A673 (cell line): Measurements from ENCODE around the gene SRRM2. TPM values are rescaled to one million over a fixed set of nuclear protein-coding genes. Genes with fewer than 3 reads are reported as not detected.

Experiments used
- BruUV-seq: library from RNA; stranded (reverse); fragments of 400-500 nt; replicated peaks from 2 replicates; lab custom pipeline; 2021; lab: Mats Ljungman, UMichigan
- CTCF ChIA-PET: fragments of 300-600 bp; sonication (Branson Sonifier 250); formaldehyde crosslinking; loops from one replicate; lab custom pipeline; 2022; ENCODE audit warnings: antibody characterized with exemption; lab: Charles Lee
- POLR2A ChIA-PET: fragments of 300-600 bp; sonication (Branson Sonifier 250); formaldehyde crosslinking; loops from one replicate; lab custom pipeline; 2022; ENCODE audit warnings: antibody characterized with exemption; ENCODE audit not compliant: low non-redundant PET; lab: Charles Lee
- DNase-seq: peaks from one replicate; pipeline ENCODE4 v3.0.0-alpha.2; 2015; ENCODE audit warnings: low spot score
- H3K27ac ChIP-seq: fragments of 200-600 bp; sonication (generic); 2 replicates; pipeline ENCODE4 v1.5.1; 2016; ENCODE audit warnings: mixed run types, low read depth, mild to moderate bottlenecking, mixed read lengths, antibody characterized with exemption, low read length; ENCODE audit not compliant: poor library complexity, severe bottlenecking
- H3K27me3 ChIP-seq: fragments of 200-600 bp; sonication (generic); replicated peaks from 2 replicates; pipeline ENCODE4 v1.6.1; 2017; ENCODE audit warnings: mixed run types, low read depth, mild to moderate bottlenecking, mixed read lengths, antibody characterized with exemption, low read length; ENCODE audit not compliant: insufficient read depth, poor library complexity
- H3K36me3 ChIP-seq: fragments of 200-600 bp; sonication (generic); 2 replicates; pipeline ENCODE4 v1.6.1; 2016; ENCODE audit warnings: mixed run types, mild to moderate bottlenecking, mixed read lengths, antibody characterized with exemption, low read length; ENCODE audit not compliant: insufficient read depth, poor library complexity, severe bottlenecking
- H3K4me1 ChIP-seq: fragments of 200-600 bp; sonication (generic); 2 replicates; pipeline ENCODE4 v1.6.1; 2017; ENCODE audit warnings: mixed run types, mild to moderate bottlenecking, mixed read lengths, antibody characterized with exemption, low read length; ENCODE audit not compliant: insufficient read depth, poor library complexity, severe bottlenecking
- H3K4me3 ChIP-seq: fragments of 200-600 bp; sonication (generic); 2 replicates; pipeline ENCODE4 v1.5.1; 2016; ENCODE audit warnings: low read depth, mixed run types, mild to moderate bottlenecking, mixed read lengths, low read length; ENCODE audit not compliant: poor library complexity, severe bottlenecking
- H3K9me3 ChIP-seq: fragments of 200-600 bp; sonication (generic); 2 replicates; pipeline ENCODE4 v1.6.1; 2016; ENCODE audit warnings: mixed run types, low read depth, mild to moderate bottlenecking, mixed read lengths, antibody characterized with exemption, low read length; ENCODE audit not compliant: poor library complexity, severe bottlenecking
- EZH2 ChIP-seq: fragments of 200-600 bp; sonication (generic); IDR thresholded peaks from 2 replicates; pipeline ENCODE4 v1.6.1; 2017; ENCODE audit warnings: borderline replicate concordance, low read depth, mild to moderate bottlenecking, mixed read lengths, antibody characterized with exemption, low read length; ENCODE audit not compliant: poor library complexity, severe bottlenecking
- intact Hi-C: fragments of 100-400 bp; cut with micrococcal nuclease; formaldehyde crosslinking; loops from one replicate; pipeline ENCODE4 v1.10.0; 2022; ENCODE audit not compliant: unreplicated experiment
- total RNA-seq: library from RNA; stranded (reverse); gene quantifications from 2 replicates; pipeline ENCODE4 v1.2.3, GENCODE V29; 2021
- TF ChIP-seq, protein P1 (sequence below): fragments of 300-800, 200-600 bp; sonication (generic); conservative IDR thresholded peaks from 2 replicates; pipeline ENCODE4 v1.5.1; 2017; ENCODE audit warnings: low read depth, mild to moderate bottlenecking, antibody characterized with exemption, low read length, moderate library complexity, mixed read lengths

SRRM2 gene
- total RNA-seq, 1 experiment from 2014 or later = 642 TPM

DNA sequence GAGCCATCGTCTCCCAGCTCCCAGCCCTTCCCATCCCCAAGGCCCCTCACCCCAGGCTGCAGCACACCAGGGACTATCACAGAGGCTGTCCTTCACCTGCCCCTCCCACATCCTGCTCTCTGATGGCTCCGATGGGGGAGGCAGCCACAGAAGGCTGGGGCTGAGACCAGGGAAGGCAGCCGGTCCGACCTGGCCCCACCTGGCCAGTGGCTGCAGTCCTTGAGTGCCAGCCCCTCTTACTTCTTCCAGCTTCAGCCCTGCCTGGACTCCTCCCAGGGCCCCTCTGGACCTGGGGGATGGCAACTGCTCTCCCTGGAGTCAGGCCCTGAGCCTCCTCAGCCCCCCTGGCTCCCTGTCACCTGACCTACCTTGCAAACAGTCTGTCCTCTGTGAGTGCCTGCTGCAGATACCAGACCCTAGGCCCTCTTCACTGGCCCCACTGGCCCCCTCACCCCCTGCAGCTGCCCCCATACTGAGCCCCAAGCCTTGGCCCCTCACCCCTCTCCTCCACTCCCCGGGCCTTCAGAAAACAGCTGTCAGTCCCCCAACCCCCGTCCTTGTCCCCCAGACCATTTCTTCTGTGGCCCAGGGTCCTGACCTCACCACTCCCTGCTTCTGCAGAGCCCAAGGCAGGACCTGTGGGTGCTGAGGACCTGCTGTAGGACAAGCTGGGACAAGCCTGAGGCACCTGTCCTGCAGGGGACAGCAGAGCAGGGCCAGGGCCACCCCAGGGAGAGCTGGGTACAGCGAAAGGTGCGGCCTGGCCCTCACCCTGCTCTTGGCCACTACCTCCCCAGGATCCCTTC, 12.6 kb upstream of the SRRM2 start:
- Histone ChIP-seq H3K36me3 (no peaks in the 10 kb centered on the region), H3K4me3 (no peak overlapping the region), H3K27me3 (no peaks in the 10 kb centered on the region), H3K4me1 (no peaks in the 10 kb centered on the region), H3K9me3 (no peaks in the 10 kb centered on the region), H3K27ac (no peak overlapping the region)
- intact Hi-C loops = no loop called here
- ChIA-PET POLR2A (no interaction called here), CTCF (no interaction called here)
- no peak for DNase-seq
- TF ChIP-seq, protein P1, sequence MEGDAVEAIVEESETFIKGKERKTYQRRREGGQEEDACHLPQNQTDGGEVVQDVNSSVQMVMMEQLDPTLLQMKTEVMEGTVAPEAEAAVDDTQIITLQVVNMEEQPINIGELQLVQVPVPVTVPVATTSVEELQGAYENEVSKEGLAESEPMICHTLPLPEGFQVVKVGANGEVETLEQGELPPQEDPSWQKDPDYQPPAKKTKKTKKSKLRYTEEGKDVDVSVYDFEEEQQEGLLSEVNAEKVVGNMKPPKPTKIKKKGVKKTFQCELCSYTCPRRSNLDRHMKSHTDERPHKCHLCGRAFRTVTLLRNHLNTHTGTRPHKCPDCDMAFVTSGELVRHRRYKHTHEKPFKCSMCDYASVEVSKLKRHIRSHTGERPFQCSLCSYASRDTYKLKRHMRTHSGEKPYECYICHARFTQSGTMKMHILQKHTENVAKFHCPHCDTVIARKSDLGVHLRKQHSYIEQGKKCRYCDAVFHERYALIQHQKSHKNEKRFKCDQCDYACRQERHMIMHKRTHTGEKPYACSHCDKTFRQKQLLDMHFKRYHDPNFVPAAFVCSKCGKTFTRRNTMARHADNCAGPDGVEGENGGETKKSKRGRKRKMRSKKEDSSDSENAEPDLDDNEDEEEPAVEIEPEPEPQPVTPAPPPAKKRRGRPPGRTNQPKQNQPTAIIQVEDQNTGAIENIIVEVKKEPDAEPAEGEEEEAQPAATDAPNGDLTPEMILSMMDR = no peak
- TF ChIP-seq EZH2 = no peak
- BruUV-seq = no TSS peak

DNA sequence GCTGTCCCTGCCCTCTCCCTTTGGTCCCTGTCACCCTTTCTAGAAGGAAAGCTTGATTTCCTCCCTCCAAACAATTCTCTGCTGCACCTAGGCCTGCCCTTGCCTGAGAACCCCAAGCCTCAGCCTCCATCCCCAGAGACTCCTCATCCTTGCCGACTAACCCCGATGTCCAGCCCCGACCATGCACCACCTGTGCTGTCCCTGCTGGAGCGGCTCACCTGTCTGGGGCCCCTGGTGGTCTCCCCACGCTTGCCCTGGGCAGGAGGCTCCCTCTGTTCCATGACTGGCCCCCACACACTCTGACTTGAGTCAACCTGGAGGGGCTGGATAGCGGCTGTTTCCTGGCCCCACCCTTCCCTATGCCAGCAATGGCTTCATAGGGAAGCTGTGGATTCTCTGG, 12.0 kb upstream of the SRRM2 start:
- H3K27me3 ChIP-seq = no peaks in the 10 kb centered on the region
- no peaks in the 10 kb centered on the region for H3K36me3 ChIP-seq
- no peaks in the 10 kb centered on the region for H3K9me3 ChIP-seq
- ChIA-PET CTCF (no interaction called here), POLR2A (no interaction called here)
- no peak overlapping the region for H3K27ac ChIP-seq
- no peaks in the 10 kb centered on the region for H3K4me1 ChIP-seq
- BruUV-seq = no TSS peak
- intact Hi-C loops = no loop called here
- no peak overlapping the region for H3K4me3 ChIP-seq
- DNase-seq = no peak
- TF ChIP-seq, protein P1 = no peak
- TF ChIP-seq EZH2 = no peak

DNA sequence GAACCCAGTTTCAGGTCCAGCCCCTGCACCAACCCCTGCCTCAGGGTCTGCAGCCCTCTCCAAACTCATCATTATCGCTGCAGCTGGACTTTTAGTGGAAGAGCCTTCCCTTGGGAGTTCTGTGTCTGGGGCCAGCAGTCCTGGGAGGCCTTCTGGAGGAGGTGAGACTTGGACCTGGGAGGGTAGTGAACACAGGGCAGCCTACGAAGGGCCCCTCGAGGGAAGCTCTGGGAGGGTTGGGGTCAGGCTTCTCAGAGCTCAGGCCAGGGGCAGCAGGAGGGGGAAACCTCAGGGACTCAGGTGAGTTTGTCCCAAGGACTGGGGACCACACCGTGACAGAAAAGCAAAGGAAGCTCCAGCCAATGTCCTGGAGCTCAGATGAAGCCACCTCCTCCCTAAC, 11.3 kb upstream of the SRRM2 start:
- H3K27ac ChIP-seq = no peak overlapping the region
- ChIA-PET POLR2A (interaction anchor here (1.1 kb wide), 1 partner anchor 11 kb away, joined by 3 read pairs; the partner anchor contains the start of gene SRRM2), CTCF (no interaction called here)
- no peaks in the 10 kb centered on the region for H3K27me3 ChIP-seq
- intact Hi-C loops = no loop called here
- no peaks in the 10 kb centered on the region for H3K4me1 ChIP-seq
- TF ChIP-seq, protein P1 = no peak
- TF ChIP-seq EZH2 = no peak
- no peak overlapping the region for H3K4me3 ChIP-seq
- no TSS peak for BruUV-seq
- H3K9me3 ChIP-seq = no peaks in the 10 kb centered on the region
- H3K36me3 ChIP-seq = no peaks in the 10 kb centered on the region
- no peak for DNase-seq
